Large intestine (tissue), 12 donors: Measurements from ENCODE around the gene TLR7. TPM values are rescaled to one million over a fixed set of nuclear protein-coding genes. Genes with fewer than 3 reads are reported as not detected.

Source experiments
- DNase-seq, 2 donors: peaks; one replicate each; pipeline versions ENCODE4 v3.0.0 to v3.0.0-alpha.2; 2013
- H3K27ac ChIP-seq: one replicate; pipeline ENCODE4 v1.5.1; 2013; ENCODE audit warnings: low read length
- H3K27me3 ChIP-seq: 2 replicates; pipeline ENCODE4 v1.6.1; 2013; ENCODE audit warnings: low read length; ENCODE audit not compliant: control insufficient read depth, insufficient read depth
- H3K36me3 ChIP-seq: 2 replicates; pipeline ENCODE4 v1.6.1; 2013; ENCODE audit warnings: low read length; ENCODE audit not compliant: control insufficient read depth, insufficient read depth
- H3K4me1 ChIP-seq: one replicate; pipeline ENCODE4 v1.6.1; 2013; ENCODE audit warnings: low read length; ENCODE audit not compliant: control insufficient read depth, insufficient read depth
- H3K4me3 ChIP-seq: one replicate; pipeline ENCODE4 v1.5.1; 2013; ENCODE audit warnings: low read length
- H3K9me3 ChIP-seq: one replicate; pipeline ENCODE4 v1.6.1; 2013; ENCODE audit warnings: mild to moderate bottlenecking, low read depth, low read length, moderate library complexity; ENCODE audit not compliant: control insufficient read depth
- WGBS: methylation state at CpG from one replicate; pipeline ENCODE4 v1.1.5; 2013; ENCODE audit warnings: low lambda C conversion rate; ENCODE audit not compliant: insufficient coverage; 5-methylcytosine and 5-hydroxymethylcytosine counted together
- long read RNA-seq, 11 donors: transcript quantifications; one replicate each; lab custom pipeline, GENCODE V29; 2026
- polyA plus RNA-seq: library from polyadenylated mRNA; unstranded; fragments of 120-200 nt; gene quantifications from one replicate; pipeline ENCODE4 v1.2.1, GENCODE V29; 2013

TLR7 gene
- 1.4 TPM for polyA plus RNA-seq
- long read RNA-seq, donor 1: 0 reads
- long read RNA-seq, donor 2: 0 reads
- long read RNA-seq, donor 3, full-length matches to known transcripts: 1 of 1 reads
- long read RNA-seq, donor 3, partial matches to known transcripts: 0 of 1 reads
- long read RNA-seq, donor 3, other reads (novel, unspliced or antisense): 0 of 1 reads
- long read RNA-seq, donor 4: 0 reads
- long read RNA-seq, donor 5, partial matches to known transcripts: 0 of 1 reads
- long read RNA-seq, donor 5, other reads (novel, unspliced or antisense): 0 of 1 reads
- long read RNA-seq, donor 6, full-length matches to known transcripts: 1 of 1 reads
- long read RNA-seq, donor 6, partial matches to known transcripts: 0 of 1 reads
- long read RNA-seq, donor 6, other reads (novel, unspliced or antisense): 0 of 1 reads
- long read RNA-seq, donor 7, full-length matches to known transcripts: 1 of 1 reads
- long read RNA-seq, donor 7, partial matches to known transcripts: 0 of 1 reads
- long read RNA-seq, donor 7, other reads (novel, unspliced or antisense): 0 of 1 reads
- long read RNA-seq, donor 8: 0 reads
- long read RNA-seq, donor 9: 0 reads
- long read RNA-seq, donor 10: 0 reads
- long read RNA-seq, donor 11: 0 reads

DNA sequence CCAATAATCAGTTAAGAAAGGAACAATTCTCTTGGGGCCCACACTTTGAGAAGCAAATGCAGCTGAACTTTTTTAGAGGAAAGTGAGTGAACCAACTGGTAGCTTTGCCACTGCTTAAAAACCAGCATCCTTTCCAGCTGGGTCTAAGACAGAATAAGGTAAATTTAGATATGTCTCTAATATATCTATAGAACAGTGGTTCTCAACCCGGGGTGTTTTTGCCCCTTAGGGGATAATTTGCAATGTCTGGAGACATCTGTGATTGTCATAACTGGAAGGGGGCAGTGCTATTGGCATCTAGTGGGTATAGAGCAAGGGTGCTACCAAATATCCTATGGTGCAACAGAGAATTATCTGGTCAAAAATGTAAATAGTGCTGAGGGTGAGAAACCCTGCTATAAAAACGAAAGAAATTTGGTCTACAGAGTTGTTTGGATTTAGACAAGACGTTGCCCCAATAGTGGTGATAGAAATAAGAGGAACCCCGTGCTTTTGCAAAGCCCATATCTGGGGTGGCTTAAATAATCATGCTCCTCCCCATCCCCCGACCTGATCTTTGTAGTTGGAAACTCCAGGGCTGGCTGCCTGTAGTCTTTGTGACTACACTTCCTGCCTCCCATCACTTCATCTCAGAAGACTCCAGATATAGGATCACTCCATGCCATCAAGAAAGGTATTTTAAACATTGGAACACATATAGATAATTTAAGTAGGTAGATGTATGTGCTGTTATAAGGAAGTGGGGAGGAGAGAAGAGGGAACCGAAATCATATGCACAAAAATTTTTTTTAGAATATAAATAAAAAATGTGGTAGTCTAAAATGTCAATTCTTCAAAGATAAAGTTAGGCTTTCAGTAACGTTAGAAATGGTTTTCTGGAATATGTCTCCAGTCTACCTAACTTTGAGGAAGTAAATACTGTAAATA, at the start of gene TLR7:
Gene TLR7, plus strand, starts transcription at position 622 of the 927 bp plus-strand sequence. CDS start 507 bp downstream, outside the sequence.
- no peaks in the 10 kb centered on the region for H3K4me1 ChIP-seq
- WGBS: 78% methylated on average over 4 of the region's 7 CpGs
- H3K9me3 ChIP-seq: no peaks in the 10 kb centered on the region
- no peaks in the 10 kb centered on the region for H3K36me3 ChIP-seq
- no peaks in the 10 kb centered on the region for H3K27me3 ChIP-seq
- no peak within 1 kb of the TSS for H3K4me3 ChIP-seq
- H3K27ac ChIP-seq: no peak within 1 kb of the TSS
- no peak for DNase-seq

DNA sequence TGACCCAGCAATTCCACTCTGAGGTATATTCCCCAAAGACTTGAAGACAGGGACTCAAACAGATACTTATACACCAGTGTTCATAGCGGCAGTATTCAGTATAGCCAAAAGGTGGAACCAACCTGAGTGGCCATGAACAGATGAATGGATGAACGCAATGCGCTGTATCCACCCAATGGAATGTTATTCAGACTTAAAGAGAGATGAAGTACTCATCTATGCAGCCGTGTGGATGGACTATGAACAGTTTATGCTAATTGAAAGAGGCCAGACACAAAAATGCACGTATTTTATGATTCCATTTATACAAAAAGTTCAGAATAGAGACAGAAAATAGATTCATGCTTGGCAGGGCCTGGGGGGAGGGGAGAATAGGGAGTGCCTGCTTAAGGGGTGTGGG, 49.3 kb upstream of the TLR7 start:
- Histone ChIP-seq H3K4me3 (no peak overlapping the region), H3K36me3 (peaks cover 5% of the 10 kb centered on the region), H3K9me3 (no peaks in the 10 kb centered on the region), H3K27me3 (no peaks in the 10 kb centered on the region), H3K4me1 (no peaks in the 10 kb centered on the region), H3K27ac (no peak overlapping the region)
- WGBS: no CpG with 5 or more reads among the region's 5 CpGs
- no peak for DNase-seq

DNA sequence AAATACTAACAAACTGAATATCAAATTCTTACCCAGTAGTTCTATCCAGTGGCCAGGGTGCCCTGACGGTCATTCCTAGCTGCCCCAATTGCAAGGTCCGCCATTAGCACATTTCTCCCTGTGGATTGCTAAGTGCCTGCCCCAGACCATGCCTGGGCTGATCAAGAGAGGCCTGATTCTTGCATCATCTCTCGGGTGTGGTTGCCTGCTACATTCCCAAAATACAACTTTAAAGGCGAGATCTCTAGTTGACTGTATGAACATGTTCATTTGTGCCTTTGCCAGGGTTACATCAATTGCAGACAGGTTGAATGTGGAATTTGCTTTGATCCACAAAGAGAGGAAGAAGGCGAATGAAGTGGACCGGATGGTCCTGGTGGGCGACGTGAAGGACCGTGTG, 47.6 kb upstream of the TLR7 start:
- Histone ChIP-seq H3K4me1 (no peaks in the 10 kb centered on the region), H3K36me3 (peaks cover 7% of the 10 kb centered on the region), H3K9me3 (no peaks in the 10 kb centered on the region), H3K4me3 (no peak overlapping the region), H3K27ac (no peak overlapping the region), H3K27me3 (no peaks in the 10 kb centered on the region)
- no CpG with 5 or more reads among the region's 9 CpGs for WGBS
- no peak for DNase-seq

DNA sequence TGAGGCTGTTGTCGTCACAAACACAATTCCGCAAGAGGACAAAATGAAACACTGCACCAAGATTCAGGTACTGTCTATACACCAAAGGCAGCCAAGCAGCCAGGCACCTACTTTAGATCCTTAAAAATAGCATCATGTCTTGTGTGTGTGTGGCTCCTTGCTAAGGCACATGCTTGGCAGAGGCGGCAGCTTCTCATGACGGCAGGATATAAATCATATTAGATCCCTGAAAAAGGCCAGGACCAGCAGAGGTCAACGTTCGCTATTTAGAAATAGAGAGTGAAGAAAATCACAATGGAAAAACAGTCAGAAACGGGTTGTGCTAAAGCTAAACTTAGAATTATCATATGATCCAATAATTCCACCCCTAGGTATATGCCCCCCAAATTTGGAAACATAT, 46.1 kb upstream of the TLR7 start:
- Histone ChIP-seq H3K9me3 (no peaks in the 10 kb centered on the region), H3K4me1 (no peaks in the 10 kb centered on the region), H3K4me3 (no peak overlapping the region), H3K27ac (no peak overlapping the region), H3K27me3 (no peaks in the 10 kb centered on the region), H3K36me3 (peaks cover 7% of the 10 kb centered on the region)
- WGBS: no CpG with 5 or more reads among the region's 7 CpGs
- no peak for DNase-seq

DNA sequence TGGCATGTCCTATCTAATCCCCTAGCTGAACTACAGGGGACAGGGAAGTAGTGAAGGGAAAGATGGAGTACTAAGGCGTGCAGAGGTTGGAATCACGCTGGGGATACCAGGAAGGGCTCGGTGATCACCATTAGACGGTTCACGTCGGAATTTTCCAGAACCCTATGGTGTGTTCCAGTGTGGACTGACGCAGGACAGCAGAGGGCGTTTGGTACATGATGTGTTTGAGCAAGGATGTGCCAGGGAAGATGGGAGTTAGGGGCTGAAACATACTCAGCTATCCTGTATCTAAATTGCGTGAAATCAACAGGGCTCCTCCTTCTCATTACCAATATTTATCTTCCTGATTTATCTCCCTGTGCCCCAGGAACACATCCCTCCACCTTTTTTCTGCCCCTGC, 41.9 kb upstream of the TLR7 start:
- Histone ChIP-seq H3K4me3 (no peak overlapping the region), H3K27ac (no peak overlapping the region), H3K36me3 (peaks cover 7% of the 10 kb centered on the region), H3K27me3 (no peaks in the 10 kb centered on the region), H3K9me3 (no peaks in the 10 kb centered on the region), H3K4me1 (no peaks in the 10 kb centered on the region)
- no peak for DNase-seq
- WGBS: no CpG with 5 or more reads among the region's 9 CpGs

DNA sequence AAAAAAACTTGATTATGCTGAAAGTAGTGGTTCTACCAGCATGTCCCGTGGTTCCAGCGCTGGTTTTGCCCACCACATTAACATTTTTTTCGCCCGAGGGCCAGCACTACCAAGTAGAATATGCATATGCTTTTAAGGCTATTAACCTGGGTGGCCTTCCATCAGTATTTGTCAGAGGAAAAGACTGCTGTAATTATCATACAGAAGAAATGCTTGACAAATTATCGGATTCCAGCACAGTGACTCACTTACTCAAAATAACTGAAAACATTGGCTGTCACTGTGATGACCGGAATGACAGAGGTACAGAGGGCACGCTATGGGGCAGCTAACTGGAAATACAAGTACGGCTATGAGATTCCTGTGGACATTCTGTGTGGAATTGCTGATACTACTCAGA, 41.1 kb upstream of the TLR7 start:
- no CpG with 5 or more reads among the region's 8 CpGs for WGBS
- Histone ChIP-seq H3K4me3 (no peak overlapping the region), H3K27me3 (no peaks in the 10 kb centered on the region), H3K9me3 (no peaks in the 10 kb centered on the region), H3K36me3 (peaks cover 7% of the 10 kb centered on the region), H3K4me1 (no peaks in the 10 kb centered on the region), H3K27ac (no peak overlapping the region)
- DNase-seq: no peak

DNA sequence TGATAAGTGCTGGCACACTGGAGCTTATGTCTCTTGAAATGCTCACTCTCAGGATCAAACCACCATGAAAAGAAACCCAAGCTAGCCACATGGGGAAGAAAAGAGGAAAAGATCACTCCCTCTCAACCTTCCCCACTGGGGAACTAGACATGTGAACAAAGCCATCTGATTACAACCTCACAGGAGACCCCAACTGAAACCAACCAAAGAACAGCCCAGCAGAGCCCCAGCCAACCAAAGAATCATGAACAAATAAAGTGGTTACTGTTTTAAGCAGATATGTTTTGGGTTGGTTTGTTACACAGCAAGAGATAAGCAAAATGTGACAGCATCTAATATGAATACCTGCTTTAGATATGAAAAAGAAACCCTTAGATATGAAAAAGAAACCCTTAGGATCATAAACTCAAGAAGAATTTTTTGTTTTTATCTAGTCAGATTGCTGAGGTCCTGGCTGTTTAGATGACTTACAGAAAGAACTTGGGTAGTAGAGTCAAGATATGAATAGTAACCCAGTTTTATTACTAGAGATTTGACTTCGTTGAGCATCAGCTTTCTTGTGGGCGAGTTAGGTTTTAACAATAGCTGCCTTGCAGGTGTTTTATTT, 23.7 kb upstream of the TLR7 start:
- Histone ChIP-seq H3K36me3 (no peaks in the 10 kb centered on the region), H3K9me3 (no peaks in the 10 kb centered on the region), H3K4me3 (no peak overlapping the region), H3K27me3 (no peaks in the 10 kb centered on the region), H3K4me1 (peaks cover 7% of the 10 kb centered on the region), H3K27ac (peak overlapping the region; percentile 57)
- DNase-seq: no peak
- WGBS: no CpG with 5 or more reads among the region's 2 CpGs

DNA sequence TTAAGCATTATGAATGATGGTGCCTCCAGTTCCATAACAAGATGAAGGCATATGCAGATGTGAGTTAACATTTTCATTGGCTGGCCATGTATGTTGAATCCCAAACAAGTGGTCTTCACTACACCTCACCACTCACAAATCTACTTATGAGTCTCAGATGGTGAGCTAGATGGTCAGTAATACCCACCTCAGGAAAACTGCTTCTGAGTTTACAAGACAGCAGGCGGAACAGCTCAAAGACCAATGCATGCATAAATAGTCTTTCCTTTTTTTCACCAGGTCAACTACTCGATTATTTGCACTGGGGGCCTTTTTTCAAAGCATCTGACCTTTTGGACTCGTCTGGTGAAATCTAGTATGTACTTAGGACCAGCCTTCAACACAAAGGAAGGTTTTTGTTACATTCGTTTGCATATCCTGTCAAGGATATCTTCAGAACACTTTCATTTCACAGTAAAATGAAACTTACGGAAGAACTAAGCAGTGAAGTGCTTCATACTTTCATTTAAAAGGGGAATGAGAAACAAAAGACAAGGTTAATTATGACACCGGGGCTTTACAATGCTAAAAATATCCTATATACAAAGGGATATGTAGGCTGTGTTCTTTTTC, 23.1 kb upstream of the TLR7 start:
- Histone ChIP-seq H3K27ac (peak overlapping the region; percentile 57), H3K4me3 (no peak overlapping the region), H3K9me3 (no peaks in the 10 kb centered on the region), H3K36me3 (no peaks in the 10 kb centered on the region), H3K27me3 (no peaks in the 10 kb centered on the region), H3K4me1 (peaks cover 7% of the 10 kb centered on the region)
- 17% methylated on average over 1 of the region's 6 CpGs for WGBS
- peak; percentile 60 to 85 for DNase-seq

DNA sequence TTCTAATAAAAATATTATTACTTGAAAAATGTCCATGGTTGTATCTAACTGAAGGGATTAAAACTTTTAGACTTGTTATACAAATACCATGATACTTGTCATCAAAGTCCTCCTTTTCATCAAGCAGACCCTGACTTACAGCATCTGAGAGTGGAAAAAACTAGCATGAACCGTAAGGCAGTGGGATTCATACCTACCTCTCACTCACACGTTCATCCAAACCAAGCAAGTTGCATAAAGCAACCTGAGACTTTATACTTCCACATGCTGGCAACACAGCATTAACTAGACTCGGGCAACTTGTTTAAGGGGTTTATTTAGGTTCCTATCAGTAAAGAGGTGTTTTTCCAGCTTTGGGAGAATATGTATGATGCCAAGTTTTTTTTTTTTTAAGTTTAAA, 22.6 kb upstream of the TLR7 start:
- no peaks in the 10 kb centered on the region for H3K36me3 ChIP-seq
- no peak for DNase-seq
- WGBS: no CpG with 5 or more reads among the region's 3 CpGs

More for the DNA sequence above, 22.6 kb upstream of the TLR7 start:
- Histone ChIP-seq H3K4me1 (peaks cover 7% of the 10 kb centered on the region), H3K27me3 (no peaks in the 10 kb centered on the region), H3K4me3 (peak overlapping the region; percentile 4), H3K27ac (peak overlapping the region; percentile 57), H3K9me3 (no peaks in the 10 kb centered on the region)
